K562 (cell line): Measurements from ENCODE around the gene PFN3. TPM values are rescaled to one million over a fixed set of nuclear protein-coding genes. Genes with fewer than 3 reads are reported as not detected.

Source experiments
- ATAC-seq: fragments of 200-7000 bp; cut with Tn5 transposase; 3 replicates; pipeline ENCODE4 v1.9.1; 2020; ENCODE audit warnings: moderate library complexity
- BruUV-seq: library from RNA; stranded (reverse); fragments of 400-500 nt; replicated peaks from 2 replicates; lab custom pipeline; 2021; lab: Mats Ljungman, UMichigan
- CTCF ChIA-PET: fragments of 300-600 bp; formaldehyde crosslinking; extraction: SDS; loops from one replicate; lab custom pipeline; 2021; ENCODE audit warnings: low intra/inter-chr PET ratio; lab: Yijun Ruan, JAX
- POLR2A ChIA-PET: fragments of 300-600, 350-650 bp; sonication (Branson Sonifier 250); formaldehyde crosslinking; extraction: SDS; loops from one replicate; lab custom pipeline; 2021; ENCODE audit warnings: antibody characterized with exemption, inconsistent platforms; lab: Yijun Ruan, JAX
- DNase-seq, 4 experiments: peaks; one replicate each; pipeline versions ENCODE4 v3.0.0 to v3.0.0-alpha.2; 2011 to 2018; ENCODE audit warnings: low spot score in 3 of 4, mixed read lengths in 3 of 4; ENCODE audit errors: extremely low read depth in 1 of 4
- FAIRE-seq: peaks from 2 replicates; lab custom pipeline; 2011; peaks lifted over from hg19 to GRCh38; lab: Jason Lieb, UNC
- H2AFZ ChIP-seq: 2 replicates; pipeline ENCODE4 v1.6.0; 2011; ENCODE audit warnings: low read depth, low read length, control low read depth, inconsistent platforms
- H3K27ac ChIP-seq: fragments of 200-600 bp; 3 replicates; pipeline ENCODE4 v1.8.0; 2011; ENCODE audit warnings: low read depth, mild to moderate bottlenecking, control low read depth, inconsistent platforms, low read length, moderate library complexity, mixed read lengths; ENCODE audit errors: extremely low read depth
- H3K27me3 ChIP-seq, 2 experiments: fragments of 300-600 bp in 1 of 2; 2 replicates in 1 of 2; 3 replicates in 1 of 2; pipeline versions ENCODE4 v1.6.0 to v1.8.0; 2011; ENCODE audit warnings: inconsistent platforms in 2 of 2, low read length in 2 of 2, mild to moderate bottlenecking in 1 of 2, mixed read lengths in 1 of 2, moderate library complexity in 1 of 2; ENCODE audit not compliant: control insufficient read depth in 2 of 2, insufficient read depth in 2 of 2
- H3K36me3 ChIP-seq: fragments of 300-600 bp; 3 replicates; pipeline ENCODE4 v1.8.0; 2011; ENCODE audit warnings: mild to moderate bottlenecking, low read length, inconsistent platforms; ENCODE audit not compliant: control insufficient read depth, insufficient read depth
- H3K4me1 ChIP-seq, 2 experiments: fragments of 200-600 bp in 1 of 2; replicated peaks in 1 of 2; 2 replicates in 1 of 2; 3 replicates in 1 of 2; pipeline versions ENCODE4 v1.5.1 to v1.8.0; 2011; ENCODE audit warnings: inconsistent platforms in 2 of 2, low read length in 2 of 2, mild to moderate bottlenecking in 1 of 2, mixed read lengths in 1 of 2, moderate library complexity in 1 of 2; ENCODE audit not compliant: control insufficient read depth in 2 of 2, insufficient read depth in 2 of 2
- H3K4me2 ChIP-seq: 2 replicates; pipeline ENCODE4 v1.6.1; 2011; ENCODE audit warnings: low read length, control low read depth, inconsistent platforms, mixed read lengths; ENCODE audit not compliant: insufficient read depth
- H3K4me3 ChIP-seq: fragments of 200-600 bp; sonication (generic), shearing (Covaris generic); 2 replicates; pipeline ENCODE4 v1.5.1; 2016; ENCODE audit warnings: control low read depth, inconsistent platforms
- H3K79me2 ChIP-seq: fragments of 200-600 bp; 3 replicates; pipeline ENCODE4 v1.8.0; 2011; ENCODE audit warnings: low read length, inconsistent platforms; ENCODE audit not compliant: control insufficient read depth, insufficient read depth
- H3K9ac ChIP-seq, 2 experiments: 2 replicates each; pipeline versions ENCODE4 v1.6.0 to v1.6.1; 2011; ENCODE audit warnings: low read depth in 2 of 2, low read length in 2 of 2, control low read depth in 1 of 2, inconsistent platforms in 1 of 2, mild to moderate bottlenecking in 1 of 2, mixed read lengths in 1 of 2; ENCODE audit not compliant: insufficient read depth in 1 of 2
- H3K9me1 ChIP-seq: one replicate; pipeline ENCODE4 v1.6.0; 2011; ENCODE audit warnings: inconsistent platforms, mild to moderate bottlenecking, low read length, moderate library complexity; ENCODE audit not compliant: control insufficient read depth, insufficient read depth
- H3K9me3 ChIP-seq: replicated peaks from 2 replicates; pipeline ENCODE4 v1.5.1; 2011; ENCODE audit warnings: low read depth, low read length, inconsistent platforms; ENCODE audit not compliant: control insufficient read depth, insufficient read depth
- H4K20me1 ChIP-seq: replicated peaks from 2 replicates; pipeline ENCODE4 v1.6.1; 2011; ENCODE audit warnings: low read length, inconsistent platforms, mixed read lengths; ENCODE audit not compliant: control insufficient read depth, insufficient read depth
- E4F1 ChIP-seq: fragments of 250-450 bp; sonication (Bioruptor Pico); IDR thresholded peaks from 2 replicates; pipeline ENCODE4 v1.5.0; 2021; ENCODE audit warnings: mild to moderate bottlenecking, borderline replicate concordance
- POLR2G ChIP-seq: fragments of 200-400 bp; formaldehyde crosslinking; IDR thresholded peaks from 2 replicates; pipeline ENCODE4 v1.6.1; 2017; ENCODE audit warnings: low read depth, mild to moderate bottlenecking, antibody characterized with exemption, low read length, moderate library complexity
- RBFOX2 ChIP-seq: fragments of 200-400 bp; formaldehyde crosslinking; IDR thresholded peaks from 2 replicates; pipeline ENCODE4 v1.6.1; 2017; ENCODE audit warnings: low read depth, mild to moderate bottlenecking, low read length, moderate library complexity
- SPI1 ChIP-seq: IDR thresholded peaks from 2 replicates; pipeline ENCODE4 v1.6.1; 2011; ENCODE audit warnings: low read depth, low read length, control low read depth, borderline replicate concordance
- WGBS: fragments of 100-300 bp; shearing (Covaris generic); methylation state at CpG from one replicate; pipeline ENCODE4 v1.1.6; 2016; ENCODE audit warnings: low coverage, mixed read lengths; ENCODE audit not compliant: insufficient coverage; ENCODE audit errors: missing lambda C conversion rate; 5-methylcytosine and 5-hydroxymethylcytosine counted together
- in situ Hi-C: fragments of 300-500 bp; cut with MboI; formaldehyde crosslinking; loops from 4 replicates; pipeline ENCODE4 v1.15.0; 2018; ENCODE audit warnings: inconsistent platforms, mixed read lengths
- intact Hi-C: fragments of 100-400 bp; cut with micrococcal nuclease; formaldehyde crosslinking; loops from 2 replicates; pipeline ENCODE4 v1.14.2; 2022
- polyA plus RNA-seq, 8 experiments: library from polyadenylated mRNA; depleted of rRNA in 4 of 8; stranded (reverse) in 5 of 8; unstranded in 3 of 8; fragments of >200 nt; fragmentation: Nextera tagmentation in 2 of 8; fragmentation: Illumina TruSeq in 1 of 8; extraction: Ambion mirVana in 2 of 8; extraction: Trizol in 1 of 8; gene quantifications; 2 replicates each; pipeline versions ENCODE4 v1.2.1 to v1.2.3, GENCODE V29; 2011 to 2014; ENCODE audit warnings: inconsistent platforms in 1 of 8, missing spikeins in 1 of 8
- total RNA-seq, 7 experiments: library from RNA; depleted of rRNA in 6 of 7; stranded (reverse); fragments of >200 nt in 6 of 7; fragmentation: Illumina TruSeq in 2 of 7; extraction: Trizol in 2 of 7; gene quantifications; 2 replicates each; pipeline versions ENCODE4 v1.2.1 to v1.2.3, GENCODE V29; 2011 to 2021; ENCODE audit warnings: low replicate concordance in 1 of 7

Gene PFN3
- total and polyA plus RNA-seq, 9 of the 15 experiments (the other 6 are each of a cell fraction or from before 2014, with no cell fraction given), result not detected

- DNase-seq, result no peak
- peaks cover 47% of the 10 kb centered on the region; the same call in 2 of the 3 replicates for H3K36me3 ChIP-seq
- H3K9me3 ChIP-seq, result no peaks in the 10 kb centered on the region
- H3K4me1 ChIP-seq, result peaks cover 36 to 50% of the 10 kb centered on the region in 2 experiments
- H3K9me1 ChIP-seq, result peaks cover 4% of the 10 kb centered on the region
- H3K4me2 ChIP-seq, result no peak overlapping the region
- no peak overlapping the region for H3K4me3 ChIP-seq
- ChIA-PET CTCF (no interaction called here), POLR2A (interaction anchor here (0.6 to 2.0 kb wide), 6 partner anchors 8 to 116 kb away, joined by 3 to 7 read pairs (median 4); no protein-coding TSS in a partner anchor)
- 95% methylated on average over 10 of the region's 12 CpGs for WGBS
- TF ChIP-seq POLR2G, result peak; percentile 53
- no peak for TF ChIP-seq E4F1
- 0 out of 2 replicates have a peak, but pooled peaks have one; percentile 47 for TF ChIP-seq RBFOX2
- peak; percentile 72 for TF ChIP-seq SPI1
- peak overlapping the region in 1 of 2 experiments; percentile 91; a peak in 2 of 4 replicates for H3K9ac ChIP-seq
- H3K79me2 ChIP-seq, result peaks cover 23% of the 10 kb centered on the region
- no peak overlapping the region for H2AFZ ChIP-seq
- H4K20me1 ChIP-seq, result no peaks in the 10 kb centered on the region
- BruUV-seq, result no TSS peak
- no peaks in the 10 kb centered on the region for H3K27me3 ChIP-seq
- ATAC-seq, result no peak
- intact Hi-C loops (no loop called here), in situ Hi-C loops (no loop called here)
- FAIRE-seq, result no peak
- no peak overlapping the region for H3K27ac ChIP-seq
Observed at GRCh38 chr5:177372034-177372896, 28.2 kb downstream of the PFN3 start.
